Endothelial cell (in vitro differentiated cells): ENCODE measurements around the gene DMD. TPM values are rescaled to one million over a fixed set of nuclear protein-coding genes. Genes with fewer than 3 reads are reported as not detected.

Experiments used
- DNase-seq: peaks from one replicate; pipeline ENCODE4 v3.0.0; 2021; ENCODE audit warnings: low spot score
- H3K27ac Mint-ChIP-seq: one replicate; pipeline ENCODE4 v1.8.0; 2021; ENCODE audit warnings: mixed read lengths, inconsistent platforms; ENCODE audit not compliant: unreplicated experiment
- H3K27me3 Mint-ChIP-seq: one replicate; pipeline ENCODE4 v1.8.0; 2021; ENCODE audit warnings: mild to moderate bottlenecking, moderate library complexity, mixed read lengths, inconsistent platforms; ENCODE audit not compliant: unreplicated experiment
- H3K36me3 Mint-ChIP-seq: one replicate; pipeline ENCODE4 v1.8.0; 2021; ENCODE audit warnings: mild to moderate bottlenecking, low read depth, mixed read lengths, inconsistent platforms; ENCODE audit not compliant: unreplicated experiment
- H3K4me1 Mint-ChIP-seq: one replicate; pipeline ENCODE4 v1.8.0; 2021; ENCODE audit warnings: mild to moderate bottlenecking, mixed read lengths, inconsistent platforms; ENCODE audit not compliant: unreplicated experiment
- H3K4me3 Mint-ChIP-seq: one replicate; pipeline ENCODE4 v1.8.0; 2021; ENCODE audit warnings: mild to moderate bottlenecking, mixed read lengths, inconsistent platforms; ENCODE audit not compliant: unreplicated experiment
- H3K9me3 Mint-ChIP-seq: one replicate; pipeline ENCODE4 v1.8.0; 2021; ENCODE audit warnings: mixed read lengths, inconsistent platforms; ENCODE audit not compliant: unreplicated experiment
- total RNA-seq: library from RNA; stranded (reverse); fragmentation: NEBNext Ultra II Directional; extraction: Animal tissue kit (Norgen Biotek cat#: 25700); gene quantifications from one replicate; pipeline ENCODE4 v1.2.1, GENCODE V29; 2021; ENCODE audit not compliant: unreplicated experiment
- TF ChIP-seq, protein P1 (sequence below): fragments of 200-600 bp; sonication (generic); IDR thresholded peaks from one replicate; pipeline ENCODE4 v1.5.0; 2021; ENCODE audit warnings: antibody characterized with exemption; ENCODE audit not compliant: unreplicated experiment

DMD gene
- total RNA-seq, 1 donor from 2014 or later = 5.5 TPM

- no peak overlapping the region for H3K27ac Mint-ChIP-seq
- H3K36me3 Mint-ChIP-seq = no peaks in the 10 kb centered on the region
- DNase-seq = no peak
- TF ChIP-seq, protein P1, sequence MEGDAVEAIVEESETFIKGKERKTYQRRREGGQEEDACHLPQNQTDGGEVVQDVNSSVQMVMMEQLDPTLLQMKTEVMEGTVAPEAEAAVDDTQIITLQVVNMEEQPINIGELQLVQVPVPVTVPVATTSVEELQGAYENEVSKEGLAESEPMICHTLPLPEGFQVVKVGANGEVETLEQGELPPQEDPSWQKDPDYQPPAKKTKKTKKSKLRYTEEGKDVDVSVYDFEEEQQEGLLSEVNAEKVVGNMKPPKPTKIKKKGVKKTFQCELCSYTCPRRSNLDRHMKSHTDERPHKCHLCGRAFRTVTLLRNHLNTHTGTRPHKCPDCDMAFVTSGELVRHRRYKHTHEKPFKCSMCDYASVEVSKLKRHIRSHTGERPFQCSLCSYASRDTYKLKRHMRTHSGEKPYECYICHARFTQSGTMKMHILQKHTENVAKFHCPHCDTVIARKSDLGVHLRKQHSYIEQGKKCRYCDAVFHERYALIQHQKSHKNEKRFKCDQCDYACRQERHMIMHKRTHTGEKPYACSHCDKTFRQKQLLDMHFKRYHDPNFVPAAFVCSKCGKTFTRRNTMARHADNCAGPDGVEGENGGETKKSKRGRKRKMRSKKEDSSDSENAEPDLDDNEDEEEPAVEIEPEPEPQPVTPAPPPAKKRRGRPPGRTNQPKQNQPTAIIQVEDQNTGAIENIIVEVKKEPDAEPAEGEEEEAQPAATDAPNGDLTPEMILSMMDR = no peak
- peaks cover 2% of the 10 kb centered on the region for H3K27me3 Mint-ChIP-seq
- no peaks in the 10 kb centered on the region for H3K9me3 Mint-ChIP-seq
- no peak overlapping the region for H3K4me3 Mint-ChIP-seq
- peaks cover 4% of the 10 kb centered on the region for H3K4me1 Mint-ChIP-seq
These were observed 1974.2 kb downstream of the DMD start for GRCh38 chrX:31237189-31237588.

GRCh38 chrX:31236231-31236630, 1975.1 kb downstream of the DMD start:
- Mint-ChIP-seq H3K9me3 (no peaks in the 10 kb centered on the region), H3K4me1 (peaks cover 4% of the 10 kb centered on the region), H3K27ac (no peak overlapping the region), H3K27me3 (peaks cover 1% of the 10 kb centered on the region), H3K36me3 (no peaks in the 10 kb centered on the region), H3K4me3 (no peak overlapping the region)
- TF ChIP-seq, protein P1 = no peak
- DNase-seq = no peak

DNA sequence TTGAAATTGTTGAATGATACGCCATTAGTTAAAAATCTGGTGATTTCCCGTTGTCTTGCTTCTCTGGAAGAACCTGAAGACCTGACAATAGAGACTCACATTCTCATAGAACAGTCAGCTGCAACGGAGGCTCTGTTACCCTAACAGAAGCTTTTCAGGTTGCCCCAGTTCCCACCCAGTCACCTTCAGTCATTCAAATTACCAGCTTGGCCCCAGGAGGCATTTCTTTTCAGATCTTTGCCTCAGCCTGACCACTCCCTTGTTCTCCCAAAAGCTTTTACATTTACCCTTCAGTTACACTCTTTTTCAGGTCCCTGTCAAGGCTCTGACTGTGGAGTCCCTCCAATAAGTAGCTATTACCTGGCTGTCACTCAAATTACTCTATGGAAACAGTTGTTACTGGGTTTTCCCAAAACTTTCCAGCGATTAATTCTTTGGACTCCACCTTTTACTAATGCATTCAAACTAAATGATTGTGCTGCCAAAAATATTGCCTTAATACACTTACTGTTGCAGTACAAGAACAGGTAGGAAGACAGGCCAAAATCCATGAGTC, 1977.3 kb downstream of the DMD start:
- no peak overlapping the region for H3K27ac Mint-ChIP-seq
- TF ChIP-seq, protein P1 = no peak
- H3K4me1 Mint-ChIP-seq = peaks cover 4% of the 10 kb centered on the region
- no peaks in the 10 kb centered on the region for H3K36me3 Mint-ChIP-seq
- no peak for DNase-seq
- peaks cover 1% of the 10 kb centered on the region for H3K27me3 Mint-ChIP-seq
- H3K9me3 Mint-ChIP-seq = no peaks in the 10 kb centered on the region
- no peak overlapping the region for H3K4me3 Mint-ChIP-seq

- Mint-ChIP-seq H3K27ac (no peak overlapping the region), H3K9me3 (no peaks in the 10 kb centered on the region)
These were observed 1978.8 kb downstream of the DMD start for GRCh38 chrX:31232506-31232905.

GRCh38 chrX:31228909-31229308, 1982.4 kb downstream of the DMD start:
- Mint-ChIP-seq H3K36me3 (no peaks in the 10 kb centered on the region), H3K27ac (no peak overlapping the region), H3K27me3 (no peaks in the 10 kb centered on the region), H3K4me3 (no peak overlapping the region), H3K9me3 (no peaks in the 10 kb centered on the region), H3K4me1 (peaks cover 4% of the 10 kb centered on the region)
- DNase-seq = no peak
- TF ChIP-seq, protein P1 = no peak

More at GRCh38 chrX:31232506-31232905, 1978.8 kb downstream of the DMD start:
- TF ChIP-seq, protein P1 = no peak
- no peaks in the 10 kb centered on the region for H3K36me3 Mint-ChIP-seq
- no peak overlapping the region for H3K4me3 Mint-ChIP-seq
- H3K27me3 Mint-ChIP-seq = no peaks in the 10 kb centered on the region
- no peak for DNase-seq
- H3K4me1 Mint-ChIP-seq = peaks cover 4% of the 10 kb centered on the region
